Kidney (tissue), 14 donors: Measurements from ENCODE around the gene MAP3K2. TPM values are rescaled to one million over a fixed set of nuclear protein-coding genes. Genes with fewer than 3 reads are reported as not detected.

ENCODE experiments used
- DNase-seq, 5 donors: peaks; one replicate each; pipeline ENCODE4 v3.0.0-alpha.2; 2013 to 2020
- FAIRE-seq: peaks from 2 replicates; lab custom pipeline; 2012; peaks lifted over from hg19 to GRCh38; lab: Jason Lieb, UNC
- H3K27ac ChIP-seq, 2 donors: one replicate each; pipeline ENCODE4 v1.7.0; 2013; ENCODE audit warnings: low read depth in 2 of 2, low read length in 2 of 2, inconsistent platforms in 1 of 2
- H3K27me3 ChIP-seq: one replicate; pipeline ENCODE4 v1.7.1; 2013; ENCODE audit warnings: low read length, inconsistent platforms; ENCODE audit not compliant: control insufficient read depth, insufficient read depth
- H3K36me3 ChIP-seq, 3 donors: one replicate each; pipeline versions ENCODE4 v1.7.0 to v1.7.1; 2013; ENCODE audit warnings: low read length in 3 of 3, control low read depth in 1 of 3, inconsistent platforms in 1 of 3; ENCODE audit not compliant: insufficient read depth in 3 of 3, control insufficient read depth in 2 of 3
- H3K4me1 ChIP-seq, 3 donors: one replicate each; pipeline versions ENCODE4 v1.7.0 to v1.7.1; 2013; ENCODE audit warnings: low read length in 3 of 3, inconsistent platforms in 1 of 3, low read depth in 1 of 3; ENCODE audit not compliant: control insufficient read depth in 2 of 3, insufficient read depth in 2 of 3
- H3K4me3 ChIP-seq, 3 donors: one replicate each; pipeline versions ENCODE4 v1.7.0 to v1.8.1; 2013; ENCODE audit warnings: low read length in 3 of 3, control low read depth in 1 of 3, inconsistent platforms in 1 of 3
- H3K9ac ChIP-seq, 3 donors: one replicate each; pipeline versions ENCODE4 v1.7.0 to v1.7.1; 2013; ENCODE audit warnings: low read length in 3 of 3, control low read depth in 1 of 3, inconsistent platforms in 1 of 3
- H3K9me3 ChIP-seq, 3 donors: one replicate each; pipeline versions ENCODE4 v1.7.0 to v1.7.1; 2013; ENCODE audit warnings: low read length in 3 of 3, control low read depth in 1 of 3, inconsistent platforms in 1 of 3; ENCODE audit not compliant: control insufficient read depth in 2 of 3, insufficient read depth in 1 of 3
- intact Hi-C: fragments of 100-400 bp; cut with DNase I; formaldehyde crosslinking; loops from one replicate; pipeline ENCODE4 v1.11.1; 2022
- polyA plus RNA-seq: library from polyadenylated mRNA; stranded (reverse); fragments of 350-450 nt; fragmentation: Illumina TruSeq; extraction: RNeasy Lipid Tissue Mini Kit (QIAGEN cat#74804); gene quantifications from one replicate; pipeline ENCODE4 v1.2.3, GENCODE V29; 2014; ENCODE audit warnings: low read depth, low replicate concordance; ENCODE audit not compliant: insufficient read depth
- total RNA-seq: library from RNA; stranded (reverse); fragmentation: NEBNext Ultra II Directional; extraction: Animal tissue kit (Norgen Biotek cat#: 25700); gene quantifications from one replicate; pipeline ENCODE4 v1.2.1, GENCODE V29; 2021
- TF ChIP-seq, protein P1 (sequence below): IDR thresholded peaks from 3 replicates; pipeline ENCODE4 v1.5.1; 2012; ENCODE audit warnings: mild to moderate bottlenecking, moderate library complexity, borderline replicate concordance; ENCODE audit not compliant: insufficient read depth; ENCODE audit errors: extremely low read depth
- donor health status: control.
- donor health status: control.
- donor health status: control.
- donor health status: control.
- donor health status: control.
- donor health status: DM: yes; HTN: yes; CAD: no.
- donor health status: Normal renal cell carcinoma (clear cell type).

Gene MAP3K2
- total and polyA plus RNA-seq, 2 donors from 2014 or later, result 4.9 to 65.3 TPM

DNA sequence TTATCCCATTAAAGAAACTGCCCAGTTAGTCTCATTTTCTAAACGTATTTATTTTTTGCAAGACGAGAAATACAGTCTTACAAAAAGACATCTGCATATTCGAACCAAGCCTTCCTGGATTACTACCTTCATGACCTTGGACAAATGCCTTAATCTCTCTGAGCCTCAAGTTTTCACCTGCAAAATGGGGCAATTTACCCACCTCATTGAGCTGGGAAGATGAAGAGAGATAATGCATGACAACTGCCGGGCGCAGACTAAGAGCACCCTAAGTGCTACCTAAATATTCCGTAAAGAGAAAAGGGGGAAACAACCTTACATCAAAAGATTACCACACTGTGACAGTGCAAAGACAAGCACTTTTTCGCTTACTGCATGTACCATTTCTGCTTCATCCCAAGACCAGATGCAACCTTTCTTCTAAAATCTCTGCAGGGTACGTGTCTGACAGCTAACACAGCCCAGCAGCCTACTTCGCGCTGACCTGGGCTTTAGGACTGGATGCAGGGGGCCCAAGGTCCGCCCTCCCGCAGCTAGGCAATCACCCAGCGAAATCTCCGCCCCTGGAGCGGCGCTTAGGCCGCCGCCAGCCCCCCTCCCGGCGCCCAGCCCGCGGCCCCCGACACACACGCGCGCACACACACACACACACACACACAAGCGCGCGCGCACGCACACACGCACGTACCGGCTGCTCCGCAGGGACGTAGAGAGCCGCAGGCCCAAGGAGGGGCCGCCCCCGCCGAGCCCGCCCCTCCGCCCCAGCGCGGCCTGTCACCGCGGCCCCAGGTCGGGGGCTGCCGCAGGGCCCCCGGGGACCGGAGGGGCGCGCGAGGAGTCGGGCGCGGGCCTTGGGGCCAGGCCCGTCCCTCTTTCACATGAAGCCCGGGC, 766 bp downstream of the MAP3K2 start:
- Histone ChIP-seq H3K27ac (peak overlapping the region; percentile 97 to 99), H3K4me1 (peaks cover 0 to 17% (median 10%) of the 10 kb centered on the region in 3 donors), H3K27me3 (no peaks in the 10 kb centered on the region), H3K4me3 (peak overlapping the region; percentile 81 to 95 (median 89)), H3K36me3 (no peaks in the 10 kb centered on the region), H3K9me3 (no peaks in the 10 kb centered on the region), H3K9ac (peak overlapping the region; percentile 45 to 90 (median 89))
- FAIRE-seq (no peak), DNase-seq (peak; percentile 92 to 96 (median 94))
- TF ChIP-seq, protein P1, sequence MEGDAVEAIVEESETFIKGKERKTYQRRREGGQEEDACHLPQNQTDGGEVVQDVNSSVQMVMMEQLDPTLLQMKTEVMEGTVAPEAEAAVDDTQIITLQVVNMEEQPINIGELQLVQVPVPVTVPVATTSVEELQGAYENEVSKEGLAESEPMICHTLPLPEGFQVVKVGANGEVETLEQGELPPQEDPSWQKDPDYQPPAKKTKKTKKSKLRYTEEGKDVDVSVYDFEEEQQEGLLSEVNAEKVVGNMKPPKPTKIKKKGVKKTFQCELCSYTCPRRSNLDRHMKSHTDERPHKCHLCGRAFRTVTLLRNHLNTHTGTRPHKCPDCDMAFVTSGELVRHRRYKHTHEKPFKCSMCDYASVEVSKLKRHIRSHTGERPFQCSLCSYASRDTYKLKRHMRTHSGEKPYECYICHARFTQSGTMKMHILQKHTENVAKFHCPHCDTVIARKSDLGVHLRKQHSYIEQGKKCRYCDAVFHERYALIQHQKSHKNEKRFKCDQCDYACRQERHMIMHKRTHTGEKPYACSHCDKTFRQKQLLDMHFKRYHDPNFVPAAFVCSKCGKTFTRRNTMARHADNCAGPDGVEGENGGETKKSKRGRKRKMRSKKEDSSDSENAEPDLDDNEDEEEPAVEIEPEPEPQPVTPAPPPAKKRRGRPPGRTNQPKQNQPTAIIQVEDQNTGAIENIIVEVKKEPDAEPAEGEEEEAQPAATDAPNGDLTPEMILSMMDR, result no peak
- intact Hi-C loops, result no loop called here

DNA sequence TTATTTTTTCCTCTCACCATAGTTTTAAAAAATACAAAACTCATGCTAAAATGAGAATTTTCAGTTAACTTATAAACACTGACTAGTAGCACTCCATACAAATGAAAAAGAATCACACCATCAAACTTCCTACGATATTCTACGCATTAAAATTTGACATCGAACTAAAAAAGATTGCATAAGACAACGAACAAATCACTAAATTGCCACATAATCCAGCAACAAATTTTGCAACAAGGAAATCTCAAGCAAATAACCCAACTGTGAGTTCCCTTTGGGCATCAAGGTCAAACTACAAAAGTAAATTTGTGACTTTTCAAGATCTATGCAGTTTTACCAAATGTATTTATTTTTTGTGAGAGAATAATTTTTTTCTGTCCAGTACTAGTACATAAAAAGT, 1.5 kb downstream of the MAP3K2 start:
- Histone ChIP-seq H3K9me3 (no peaks in the 10 kb centered on the region), H3K36me3 (no peaks in the 10 kb centered on the region), H3K4me1 (peaks cover 0 to 23% (median 10%) of the 10 kb centered on the region in 3 donors), H3K9ac (no peak overlapping the region), H3K4me3 (peak overlapping the region in 2 of 3 donors; percentile 40 to 89), H3K27ac (no peak overlapping the region), H3K27me3 (no peaks in the 10 kb centered on the region)
- TF ChIP-seq, protein P1, result no peak
- DNase-seq, result no peak
- intact Hi-C loops, result no loop called here
- FAIRE-seq, result no peak

DNA sequence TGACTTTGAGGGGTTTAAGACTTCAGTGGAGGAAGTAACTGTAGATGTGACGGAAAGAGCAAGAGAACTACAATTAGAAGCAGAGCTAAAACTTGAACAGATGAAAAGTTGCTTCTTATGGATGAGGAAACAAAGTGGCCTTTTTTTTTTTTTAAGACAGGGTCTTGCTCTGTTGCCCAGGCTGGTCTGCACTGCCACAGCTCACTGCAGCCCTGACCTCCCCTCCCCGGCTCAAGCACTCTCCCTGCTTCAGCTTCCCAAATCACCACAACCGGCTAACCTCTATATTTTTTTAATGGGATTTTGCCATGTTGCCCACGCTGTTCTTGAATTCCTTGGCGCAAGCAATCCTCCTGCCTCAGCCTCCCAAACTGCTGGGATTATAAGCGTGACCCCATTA, 3.2 kb downstream of the MAP3K2 start:
- intact Hi-C loops, result no loop called here
- TF ChIP-seq, protein P1, result no peak
- Histone ChIP-seq H3K36me3 (no peaks in the 10 kb centered on the region), H3K27me3 (no peaks in the 10 kb centered on the region), H3K9me3 (no peaks in the 10 kb centered on the region), H3K9ac (no peak overlapping the region), H3K4me1 (peaks cover 0 to 23% (median 10%) of the 10 kb centered on the region in 3 donors), H3K4me3 (no peak overlapping the region), H3K27ac (no peak overlapping the region)
- no peak for DNase-seq
- no peak for FAIRE-seq
